Liver (tissue), 9 donors: ENCODE measurements around the gene CD40. TPM values are rescaled to one million over a fixed set of nuclear protein-coding genes. Genes with fewer than 3 reads are reported as not detected.

Experiments
- DNase-seq: peaks from one replicate; pipeline ENCODE4 v3.0.0-alpha.2; 2017; ENCODE audit warnings: low spot score
- H3K27ac ChIP-seq, 2 donors: one replicate each; pipeline ENCODE4 v1.7.0; 2013; ENCODE audit warnings: inconsistent platforms in 2 of 2, low read length in 2 of 2, control low read depth in 1 of 2, low read depth in 1 of 2, mild to moderate bottlenecking in 1 of 2
- H3K27me3 ChIP-seq, 4 donors: one replicate each; pipeline versions ENCODE4 v1.6.1 to v1.7.0; 2013; ENCODE audit warnings: low read length in 3 of 4, inconsistent platforms in 1 of 4, mild to moderate bottlenecking in 1 of 4, moderate library complexity in 1 of 4; ENCODE audit not compliant: control insufficient read depth in 4 of 4, insufficient read depth in 4 of 4
- H3K36me3 ChIP-seq, 4 donors: one replicate each; pipeline versions ENCODE4 v1.6.1 to v1.7.0; 2013; ENCODE audit warnings: low read length in 3 of 4, mild to moderate bottlenecking in 3 of 4, low read depth in 1 of 4, moderate library complexity in 1 of 4; ENCODE audit not compliant: control insufficient read depth in 4 of 4, insufficient read depth in 3 of 4
- H3K4me1 ChIP-seq, 4 donors: one replicate each; pipeline versions ENCODE4 v1.6.1 to v1.7.0; 2013; ENCODE audit warnings: low read length in 3 of 4, mild to moderate bottlenecking in 3 of 4, moderate library complexity in 1 of 4; ENCODE audit not compliant: control insufficient read depth in 4 of 4, insufficient read depth in 4 of 4
- H3K4me3 ChIP-seq, 3 donors: one replicate each; pipeline versions ENCODE4 v1.6.1 to v1.7.0; 2013; ENCODE audit warnings: low read length in 3 of 3, control low read depth in 1 of 3, low read depth in 1 of 3, mild to moderate bottlenecking in 1 of 3
- H3K9ac ChIP-seq, 2 donors: one replicate each; pipeline ENCODE4 v1.7.0; 2013; ENCODE audit warnings: low read length in 2 of 2, mild to moderate bottlenecking in 2 of 2, moderate library complexity in 2 of 2, control low read depth in 1 of 2, low read depth in 1 of 2
- H3K9me3 ChIP-seq, 4 donors: one replicate each; pipeline versions ENCODE4 v1.6.1 to v1.7.0; 2013; ENCODE audit warnings: low read length in 3 of 4; ENCODE audit not compliant: control insufficient read depth in 4 of 4
- ATF3 ChIP-seq: IDR thresholded peaks from 2 replicates; pipeline ENCODE4 v1.6.1; 2016; ENCODE audit warnings: antibody characterized with exemption
- CTCF ChIP-seq: fragments of 150-350 bp; IDR thresholded peaks from 2 replicates; pipeline ENCODE4 v1.5.1; 2017; ENCODE audit warnings: improper control_type of control experiment, low read depth, low read length; ENCODE audit not compliant: missing input control
- EGR1 ChIP-seq, 2 donors: IDR thresholded peaks; 2 replicates each; pipeline ENCODE4 v1.6.1; 2016 to 2018; ENCODE audit warnings: antibody characterized with exemption in 2 of 2, low read depth in 2 of 2
- FOXA2 ChIP-seq: IDR thresholded peaks from 2 replicates; pipeline ENCODE4 v1.6.1; 2016; ENCODE audit warnings: antibody characterized with exemption
- GABPA ChIP-seq, 2 donors: IDR thresholded peaks in 1 of 2; conservative IDR thresholded peaks in 1 of 2; 2 replicates each; pipeline ENCODE4 v1.6.1; 2016; ENCODE audit warnings: antibody characterized with exemption in 2 of 2, mild to moderate bottlenecking in 1 of 2, moderate library complexity in 1 of 2
- HNF4A ChIP-seq, 2 donors: conservative IDR thresholded peaks; 2 replicates each; pipeline ENCODE4 v1.6.1; 2016; ENCODE audit warnings: antibody characterized with exemption in 2 of 2, mild to moderate bottlenecking in 2 of 2
- JUND ChIP-seq, 2 donors: IDR thresholded peaks; 2 replicates each; pipeline ENCODE4 v1.6.1; 2016; ENCODE audit warnings: antibody characterized with exemption in 2 of 2
- MAX ChIP-seq: IDR thresholded peaks from 2 replicates; pipeline ENCODE4 v1.6.1; 2016; ENCODE audit warnings: antibody characterized with exemption
- RAD21 ChIP-seq, 2 donors: IDR thresholded peaks; 2 replicates each; pipeline ENCODE4 v1.6.1; 2016; ENCODE audit warnings: antibody characterized with exemption in 2 of 2, mild to moderate bottlenecking in 2 of 2
- RXRA ChIP-seq, 2 donors: IDR thresholded peaks; 2 replicates each; pipeline ENCODE4 v1.6.1; 2017 to 2018; ENCODE audit warnings: antibody characterized with exemption in 2 of 2, mild to moderate bottlenecking in 1 of 2
- SP1 ChIP-seq: IDR thresholded peaks from 2 replicates; pipeline ENCODE4 v1.6.1; 2018; ENCODE audit warnings: antibody characterized with exemption, mild to moderate bottlenecking
- YY1 ChIP-seq: IDR thresholded peaks from 2 replicates; pipeline ENCODE4 v1.6.1; 2016; ENCODE audit warnings: antibody characterized with exemption, mild to moderate bottlenecking
- WGBS: extraction: QIAGEN DNeasy Blood & Tissue Kit; methylation state at CpG from one replicate; pipeline ENCODE4 v1.1.7; 2013; 5-methylcytosine and 5-hydroxymethylcytosine counted together
- polyA plus RNA-seq, 2 donors: library from polyadenylated mRNA; stranded (reverse) in 1 of 2; unstranded in 1 of 2; fragments of 200-250 nt in 1 of 2; fragments of >200 nt in 1 of 2; fragmentation: Nextera tagmentation in 1 of 2; extraction: Ambion mirVana in 1 of 2; gene quantifications; one replicate each; pipeline versions ENCODE4 v1.2.1 to v1.2.3, GENCODE V29; 2013 to 2015
- total RNA-seq, 2 donors: library from RNA; depleted of rRNA; stranded (reverse); fragments of >200 nt; gene quantifications; one replicate each; pipeline ENCODE4 v1.2.3, GENCODE V29; 2014
- TF ChIP-seq, protein P1 (sequence below): IDR thresholded peaks from 2 replicates; pipeline ENCODE4 v1.6.1; 2016; ENCODE audit warnings: antibody characterized with exemption, mild to moderate bottlenecking
- TF ChIP-seq, protein P2 (sequence below): IDR thresholded peaks from 2 replicates; pipeline ENCODE4 v1.6.1; 2016; ENCODE audit warnings: antibody characterized with exemption
- donor health status: healthy.
- donor health status: healthy.
- donor health status: healthy.
- donor health status: healthy.
- donor health status: healthy.

CD40 gene
- total and polyA plus RNA-seq, 4 donors = 2.2 to 9.4 (median 6.0) TPM

GRCh38 chr20:46169245-46170171 is 51.4 kb downstream of the CD40 start:
- WGBS = 67% methylated on average over 13 of the region's 13 CpGs

More at GRCh38 chr20:46169245-46170171, 51.4 kb downstream of the CD40 start:
- no peak overlapping the region for H3K4me3 ChIP-seq
- no peaks in the 10 kb centered on the region for H3K4me1 ChIP-seq
- H3K9ac ChIP-seq = no peak overlapping the region
- TF ChIP-seq, protein P1, sequence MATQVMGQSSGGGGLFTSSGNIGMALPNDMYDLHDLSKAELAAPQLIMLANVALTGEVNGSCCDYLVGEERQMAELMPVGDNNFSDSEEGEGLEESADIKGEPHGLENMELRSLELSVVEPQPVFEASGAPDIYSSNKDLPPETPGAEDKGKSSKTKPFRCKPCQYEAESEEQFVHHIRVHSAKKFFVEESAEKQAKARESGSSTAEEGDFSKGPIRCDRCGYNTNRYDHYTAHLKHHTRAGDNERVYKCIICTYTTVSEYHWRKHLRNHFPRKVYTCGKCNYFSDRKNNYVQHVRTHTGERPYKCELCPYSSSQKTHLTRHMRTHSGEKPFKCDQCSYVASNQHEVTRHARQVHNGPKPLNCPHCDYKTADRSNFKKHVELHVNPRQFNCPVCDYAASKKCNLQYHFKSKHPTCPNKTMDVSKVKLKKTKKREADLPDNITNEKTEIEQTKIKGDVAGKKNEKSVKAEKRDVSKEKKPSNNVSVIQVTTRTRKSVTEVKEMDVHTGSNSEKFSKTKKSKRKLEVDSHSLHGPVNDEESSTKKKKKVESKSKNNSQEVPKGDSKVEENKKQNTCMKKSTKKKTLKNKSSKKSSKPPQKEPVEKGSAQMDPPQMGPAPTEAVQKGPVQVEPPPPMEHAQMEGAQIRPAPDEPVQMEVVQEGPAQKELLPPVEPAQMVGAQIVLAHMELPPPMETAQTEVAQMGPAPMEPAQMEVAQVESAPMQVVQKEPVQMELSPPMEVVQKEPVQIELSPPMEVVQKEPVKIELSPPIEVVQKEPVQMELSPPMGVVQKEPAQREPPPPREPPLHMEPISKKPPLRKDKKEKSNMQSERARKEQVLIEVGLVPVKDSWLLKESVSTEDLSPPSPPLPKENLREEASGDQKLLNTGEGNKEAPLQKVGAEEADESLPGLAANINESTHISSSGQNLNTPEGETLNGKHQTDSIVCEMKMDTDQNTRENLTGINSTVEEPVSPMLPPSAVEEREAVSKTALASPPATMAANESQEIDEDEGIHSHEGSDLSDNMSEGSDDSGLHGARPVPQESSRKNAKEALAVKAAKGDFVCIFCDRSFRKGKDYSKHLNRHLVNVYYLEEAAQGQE = no peak
- TF ChIP-seq GABPA (IDR thresholded peaks at IDR 0.05 in 1 of 2, conservative IDR thresholded peaks at IDR 0.05 in 1 of 2) (no peak), FOXA2 (no peak), HNF4A (conservative IDR thresholded peaks at IDR 0.05) (no peak), YY1 (no peak), ATF3 (no peak), JUND (IDR thresholded peaks at IDR 0.05) (no peak), CTCF (no peak), EGR1 (IDR thresholded peaks at IDR 0.05; ENCODE audit: low read depth in 2 of 2) (no peak), RAD21 (IDR thresholded peaks at IDR 0.05) (no peak), SP1 (no peak), MAX (no peak), RXRA (IDR thresholded peaks at IDR 0.05) (no peak)
- TF ChIP-seq, protein P2, sequence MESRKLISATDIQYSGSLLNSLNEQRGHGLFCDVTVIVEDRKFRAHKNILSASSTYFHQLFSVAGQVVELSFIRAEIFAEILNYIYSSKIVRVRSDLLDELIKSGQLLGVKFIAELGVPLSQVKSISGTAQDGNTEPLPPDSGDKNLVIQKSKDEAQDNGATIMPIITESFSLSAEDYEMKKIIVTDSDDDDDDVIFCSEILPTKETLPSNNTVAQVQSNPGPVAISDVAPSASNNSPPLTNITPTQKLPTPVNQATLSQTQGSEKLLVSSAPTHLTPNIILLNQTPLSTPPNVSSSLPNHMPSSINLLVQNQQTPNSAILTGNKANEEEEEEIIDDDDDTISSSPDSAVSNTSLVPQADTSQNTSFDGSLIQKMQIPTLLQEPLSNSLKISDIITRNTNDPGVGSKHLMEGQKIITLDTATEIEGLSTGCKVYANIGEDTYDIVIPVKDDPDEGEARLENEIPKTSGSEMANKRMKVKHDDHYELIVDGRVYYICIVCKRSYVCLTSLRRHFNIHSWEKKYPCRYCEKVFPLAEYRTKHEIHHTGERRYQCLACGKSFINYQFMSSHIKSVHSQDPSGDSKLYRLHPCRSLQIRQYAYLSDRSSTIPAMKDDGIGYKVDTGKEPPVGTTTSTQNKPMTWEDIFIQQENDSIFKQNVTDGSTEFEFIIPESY = no peak
- H3K27ac ChIP-seq = no peak overlapping the region
- H3K27me3 ChIP-seq = peaks cover 0 to 18% (median 6%) of the 10 kb centered on the region in 4 donors
- no peaks in the 10 kb centered on the region for H3K36me3 ChIP-seq
- no peak for DNase-seq
- H3K9me3 ChIP-seq = no peaks in the 10 kb centered on the region
